Mucosa of rectum (tissue), 2 donors: ENCODE data around the gene SAMD3.
A peak's percentile ranks its signal among the peaks of the same experiment; 100 is the strongest.
"Not testable (repeated sequence)": the region's sequence is repeated elsewhere in the genome, so short reads cannot be mapped to it uniquely, and the experiment has no call there.

Source experiments
- H3K27ac ChIP-seq, 2 donors: one replicate each; pipeline ENCODE4 v1.7.0; 2013; ENCODE audit warnings: inconsistent platforms in 2 of 2, low read depth in 2 of 2, low read length in 2 of 2
- H3K27me3 ChIP-seq, 2 donors: one replicate each; pipeline ENCODE4 v1.7.0; 2013; ENCODE audit warnings: low read length in 2 of 2; ENCODE audit not compliant: control insufficient read depth in 2 of 2, insufficient read depth in 2 of 2
- H3K36me3 ChIP-seq, 2 donors: one replicate each; pipeline ENCODE4 v1.7.0; 2013; ENCODE audit warnings: low read length in 2 of 2; ENCODE audit not compliant: control insufficient read depth in 2 of 2, insufficient read depth in 2 of 2
- H3K4me1 ChIP-seq, 2 donors: one replicate each; pipeline ENCODE4 v1.7.0; 2013; ENCODE audit warnings: low read length in 2 of 2, mild to moderate bottlenecking in 1 of 2; ENCODE audit not compliant: control insufficient read depth in 2 of 2, insufficient read depth in 2 of 2
- H3K4me3 ChIP-seq, 2 donors: one replicate each; pipeline ENCODE4 v1.7.0; 2013; ENCODE audit warnings: low read length in 2 of 2
- H3K9ac ChIP-seq, 2 donors: one replicate each; pipeline ENCODE4 v1.7.0; 2013; ENCODE audit warnings: low read length in 2 of 2, low read depth in 1 of 2, mild to moderate bottlenecking in 1 of 2
- H3K9me3 ChIP-seq, 2 donors: one replicate each; pipeline ENCODE4 v1.7.0; 2013; ENCODE audit warnings: low read length in 2 of 2; ENCODE audit not compliant: control insufficient read depth in 2 of 2
- donor health status: healthy.
- donor health status: Normal muscosa, but diverticular disease.

Gene SAMD3

DNA sequence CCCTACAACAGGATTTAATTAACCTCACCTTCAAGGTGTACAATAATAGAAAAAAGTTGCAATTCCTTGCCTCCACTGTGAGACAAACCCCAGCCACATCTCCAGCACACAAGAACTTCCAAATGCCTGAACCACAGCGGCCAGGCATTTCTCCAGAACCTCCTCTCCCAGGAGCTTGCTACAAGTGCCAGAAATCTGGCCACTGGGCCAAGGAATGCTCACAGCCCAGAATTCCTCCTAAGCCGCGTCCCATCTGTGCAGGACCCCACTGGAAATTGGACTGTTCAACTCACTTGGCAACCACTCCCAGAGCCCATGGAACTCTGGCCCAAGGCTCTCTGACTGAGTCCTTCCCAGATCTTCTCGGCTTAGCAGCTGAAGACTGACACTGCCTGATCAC lies 28.3 kb downstream of the SAMD3 start:
- not testable (repeated sequence) for H3K9me3 ChIP-seq, H3K27me3 ChIP-seq, H3K27ac ChIP-seq, H3K4me1 ChIP-seq, H3K36me3 ChIP-seq, H3K4me3 ChIP-seq, H3K9ac ChIP-seq

DNA sequence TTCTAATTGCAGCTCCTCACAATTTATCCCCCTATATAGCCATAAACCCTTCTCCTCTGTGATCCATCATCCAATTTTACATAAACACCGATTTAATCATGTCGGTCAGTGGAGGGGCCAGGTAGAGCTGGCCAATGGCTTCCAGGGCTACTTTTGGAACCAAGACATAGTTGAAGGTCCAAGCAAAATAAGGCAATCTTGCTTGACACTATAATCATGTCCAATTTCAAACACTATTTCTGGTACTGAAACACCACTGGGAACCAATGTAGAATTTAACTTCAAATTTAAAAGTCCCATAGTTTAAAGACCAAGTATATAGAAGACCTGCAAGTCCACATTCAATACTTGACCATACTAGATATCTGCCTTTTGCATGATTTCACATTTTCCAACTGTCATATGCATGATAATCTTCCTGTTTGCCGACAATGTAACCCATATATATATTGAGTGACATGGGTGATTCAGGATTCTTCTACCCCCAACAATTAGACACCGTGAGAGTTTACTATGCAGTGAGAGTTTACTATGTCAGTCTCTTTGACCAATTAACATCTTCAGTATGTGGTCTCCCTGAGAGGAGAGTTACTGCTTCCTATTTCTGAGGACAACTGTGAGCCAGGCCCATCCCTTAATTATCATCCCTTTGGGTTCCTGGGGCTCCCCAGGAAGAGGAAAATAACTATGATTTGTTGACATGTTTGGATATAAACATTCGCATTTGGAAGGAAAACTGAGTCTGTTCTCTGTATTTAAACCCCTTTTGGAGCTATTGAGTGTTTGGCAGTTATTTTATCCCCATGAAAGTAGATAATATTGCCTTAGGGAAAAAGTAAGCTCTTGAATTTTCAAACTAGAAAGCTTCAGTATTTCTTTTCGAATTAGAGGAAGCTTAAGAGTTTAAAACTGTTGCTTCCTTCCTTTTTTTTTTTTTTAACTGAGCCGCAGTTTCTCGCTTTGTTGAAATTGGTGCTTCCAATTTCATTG lies 31.8 kb downstream of the SAMD3 start:
- Histone ChIP-seq H3K27me3 (no peaks in the 10 kb centered on the region), H3K36me3 (no peaks in the 10 kb centered on the region), H3K4me1 (peaks cover 0 to 5% of the 10 kb centered on the region in 2 donors), H3K9me3 (no peaks in the 10 kb centered on the region), H3K4me3 (no peak overlapping the region), H3K27ac (no peak overlapping the region), H3K9ac (no peak overlapping the region)

DNA sequence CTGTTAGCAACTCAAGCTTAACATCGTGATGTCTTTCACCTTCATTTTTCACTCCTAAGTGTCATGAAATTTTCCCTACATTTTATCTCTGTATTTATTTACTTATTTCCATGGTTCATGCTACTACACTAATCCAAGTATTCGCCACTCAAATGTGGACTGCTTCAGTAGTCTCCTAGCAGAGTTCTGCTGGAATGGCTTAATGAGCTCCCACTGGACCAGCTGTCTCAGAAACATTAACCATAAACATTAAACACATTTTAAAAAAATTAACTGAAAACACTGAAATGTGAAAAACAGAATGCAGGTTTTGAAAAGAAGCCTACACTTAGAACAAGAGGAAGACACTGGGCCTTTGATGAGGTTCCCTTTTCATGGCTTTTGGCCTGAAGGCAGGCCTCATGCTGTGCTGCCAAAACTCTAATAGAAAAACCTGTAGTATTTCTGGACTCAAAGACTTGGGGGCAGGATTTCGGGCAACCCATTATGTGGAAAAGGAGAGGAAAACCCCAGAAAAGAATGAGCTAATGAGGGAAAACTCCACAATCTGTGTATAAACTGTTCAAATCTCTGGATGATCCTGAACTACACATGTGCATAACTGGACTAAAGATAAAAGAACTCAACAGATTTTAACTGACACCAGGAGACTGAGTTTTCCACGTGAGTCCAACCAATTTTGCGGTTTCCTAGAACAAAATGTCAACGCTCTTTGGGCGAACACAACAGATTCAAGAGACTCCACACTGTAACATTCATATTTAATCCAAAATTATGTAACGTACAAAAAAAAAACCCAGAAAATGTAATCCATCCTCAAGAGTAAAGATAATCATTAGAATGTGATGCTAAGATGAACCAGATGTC lies 33.0 kb downstream of the SAMD3 start:
- Histone ChIP-seq H3K27me3 (no peaks in the 10 kb centered on the region), H3K36me3 (no peaks in the 10 kb centered on the region), H3K4me1 (peaks cover 0 to 5% of the 10 kb centered on the region in 2 donors), H3K4me3 (no peak overlapping the region), H3K9ac (no peak overlapping the region), H3K27ac (no peak overlapping the region), H3K9me3 (no peaks in the 10 kb centered on the region)

DNA sequence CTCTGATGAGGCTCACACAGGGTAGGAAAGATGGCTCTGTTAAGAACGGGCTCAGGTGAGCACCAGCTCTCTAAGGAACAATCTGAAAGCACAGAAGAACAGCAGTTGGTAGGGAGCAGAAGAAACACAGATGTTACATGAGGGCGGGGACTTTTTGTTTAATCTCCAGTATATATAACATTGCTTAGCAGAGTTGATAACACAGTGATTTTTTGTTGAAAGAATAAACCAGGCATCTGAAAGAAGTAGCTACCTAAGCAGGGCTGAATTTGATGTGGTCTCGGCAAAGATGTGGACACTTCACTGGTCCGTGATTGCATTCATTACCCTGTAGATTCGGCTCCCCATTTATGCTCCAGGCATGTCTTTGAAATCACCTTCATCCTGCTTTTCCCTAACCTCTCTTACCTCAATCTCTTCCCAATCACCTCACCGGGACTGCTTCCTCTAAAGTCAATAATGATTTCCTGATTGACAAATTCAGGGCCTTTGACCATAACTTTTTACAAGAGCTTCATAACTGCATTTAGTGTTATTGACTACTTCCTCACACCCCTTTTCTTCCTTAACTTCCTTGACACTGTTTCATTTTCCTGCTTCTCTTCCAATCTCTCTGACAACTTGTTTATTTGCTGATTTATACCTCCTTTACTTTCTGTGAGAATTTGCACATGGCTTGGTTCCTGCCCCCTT lies 34.4 kb downstream of the SAMD3 start:
- H3K36me3 ChIP-seq = no peaks in the 10 kb centered on the region
- no peak overlapping the region for H3K27ac ChIP-seq
- no peaks in the 10 kb centered on the region for H3K27me3 ChIP-seq
- H3K9me3 ChIP-seq = no peaks in the 10 kb centered on the region
- H3K4me1 ChIP-seq = peaks cover 0 to 5% of the 10 kb centered on the region in 2 donors
- no peak overlapping the region for H3K4me3 ChIP-seq
- H3K9ac ChIP-seq = peak overlapping the region in 1 of 2 donors; percentile 2

DNA sequence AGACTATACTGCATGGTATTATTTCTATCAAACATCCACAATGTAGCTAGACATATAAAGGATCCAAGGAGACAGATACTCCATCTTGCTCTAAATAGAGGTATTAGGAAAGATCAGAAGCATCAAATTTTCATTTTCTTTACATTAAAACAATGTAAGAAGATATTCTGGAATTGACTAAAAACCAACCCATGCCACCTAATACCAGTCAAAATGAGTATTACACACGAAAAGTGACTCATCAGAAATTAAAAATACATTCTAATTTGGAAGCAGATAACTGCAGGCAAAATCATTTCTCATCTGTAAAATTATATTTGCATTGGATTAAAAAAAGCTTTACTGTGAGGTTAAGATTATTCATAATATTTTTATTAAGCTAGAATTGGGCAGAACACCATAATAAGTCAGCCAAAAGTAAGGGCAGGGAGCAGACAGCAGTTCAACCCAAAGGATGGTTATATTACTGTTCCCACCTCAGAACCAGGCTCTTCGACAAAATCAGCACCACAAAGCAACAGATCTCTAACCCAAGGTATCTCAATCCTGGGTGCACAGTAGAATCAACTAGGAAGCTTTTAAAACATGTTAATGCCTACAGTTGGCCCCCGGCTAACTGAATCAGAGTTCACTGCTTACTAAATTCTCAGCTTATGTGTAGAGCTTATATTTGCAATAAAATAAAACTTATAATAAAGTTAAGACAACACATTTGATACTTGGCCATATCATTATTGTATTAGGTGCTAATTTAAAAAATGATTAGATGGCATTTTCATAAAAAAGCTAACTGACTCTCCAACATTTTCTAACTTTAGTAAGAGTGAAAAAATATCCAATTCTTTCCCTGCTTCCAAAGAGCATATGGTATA lies 35.2 kb downstream of the SAMD3 start:
- Histone ChIP-seq H3K4me1 (peaks cover 0 to 5% of the 10 kb centered on the region in 2 donors), H3K4me3 (no peak overlapping the region), H3K9ac (no peak overlapping the region), H3K27me3 (no peaks in the 10 kb centered on the region), H3K9me3 (no peaks in the 10 kb centered on the region), H3K27ac (no peak overlapping the region), H3K36me3 (no peaks in the 10 kb centered on the region)

DNA sequence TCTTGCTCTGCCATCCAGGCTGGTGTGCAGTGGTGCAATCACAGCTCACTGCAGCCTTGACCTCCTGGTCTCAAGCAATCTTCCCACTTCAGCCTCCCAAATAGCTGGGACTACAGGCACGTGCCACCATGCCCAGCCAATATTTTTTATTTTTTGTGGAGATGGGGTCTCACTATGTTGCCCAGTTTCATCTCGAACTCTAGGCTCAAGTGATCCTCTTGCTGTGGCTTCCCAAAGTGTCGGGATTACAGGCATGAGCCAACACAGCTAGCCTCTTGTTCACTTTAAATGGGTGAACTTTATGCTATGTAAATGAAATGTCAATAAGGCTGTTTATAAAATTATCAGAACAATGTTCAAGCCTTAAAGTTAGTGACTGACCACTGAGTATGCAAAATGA lies 37.1 kb downstream of the SAMD3 start:
- no peaks in the 10 kb centered on the region for H3K27me3 ChIP-seq
- H3K4me1 ChIP-seq = peaks cover 0 to 5% of the 10 kb centered on the region in 2 donors
- H3K4me3 ChIP-seq = no peak overlapping the region
- no peak overlapping the region for H3K9ac ChIP-seq
- no peaks in the 10 kb centered on the region for H3K9me3 ChIP-seq
- no peaks in the 10 kb centered on the region for H3K36me3 ChIP-seq
- no peak overlapping the region for H3K27ac ChIP-seq

DNA sequence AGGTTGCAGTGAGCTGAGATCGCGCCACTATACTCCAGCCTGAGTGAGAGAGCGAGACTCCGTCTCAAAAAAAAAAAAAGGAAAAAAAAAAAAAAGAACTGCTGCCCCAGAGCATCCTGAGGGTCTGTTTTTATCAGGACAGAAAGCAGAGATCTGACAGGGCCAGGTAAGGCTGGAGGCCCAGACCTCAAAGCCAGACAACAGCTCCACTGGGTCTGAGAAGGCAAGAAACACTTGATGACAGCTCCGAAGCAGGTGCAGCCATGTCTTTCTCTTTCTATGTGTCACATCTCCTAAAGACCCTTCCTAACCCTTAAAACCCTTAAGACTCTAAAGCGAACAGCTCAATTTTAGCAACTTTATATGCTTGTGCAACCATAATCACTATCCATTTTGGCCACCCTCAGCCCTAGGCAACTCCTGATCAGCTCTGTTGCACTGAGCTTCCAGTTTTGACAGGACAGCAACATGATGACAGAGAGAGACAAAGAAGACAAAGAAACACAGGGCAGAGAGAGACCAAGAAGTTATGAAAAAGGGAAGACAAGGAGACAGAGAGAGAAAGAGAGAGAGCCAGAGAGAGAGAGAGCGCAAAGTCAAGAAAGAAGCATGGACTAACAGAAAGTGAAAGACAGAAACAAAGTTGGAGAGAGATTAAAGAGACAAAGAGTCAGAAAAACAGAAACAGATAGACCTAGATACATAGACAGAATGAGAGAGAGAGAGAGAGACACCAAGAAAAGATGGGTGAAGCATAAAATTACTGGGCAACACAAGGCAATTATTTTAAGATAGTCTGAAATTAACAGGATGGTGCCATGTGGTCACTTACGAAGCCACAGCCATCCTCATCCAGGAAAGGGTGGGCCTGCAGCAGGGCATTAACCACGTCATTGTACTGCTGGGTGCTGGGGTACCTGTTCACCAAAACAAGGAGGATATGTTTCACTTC lies 39.2 kb downstream of the SAMD3 start:
- H3K27ac ChIP-seq = no peak overlapping the region
- H3K36me3 ChIP-seq = no peaks in the 10 kb centered on the region
- H3K4me1 ChIP-seq = peaks cover 0 to 4% of the 10 kb centered on the region in 2 donors
- no peak overlapping the region for H3K9ac ChIP-seq
- no peaks in the 10 kb centered on the region for H3K9me3 ChIP-seq
- no peak overlapping the region for H3K4me3 ChIP-seq
- H3K27me3 ChIP-seq = no peaks in the 10 kb centered on the region

DNA sequence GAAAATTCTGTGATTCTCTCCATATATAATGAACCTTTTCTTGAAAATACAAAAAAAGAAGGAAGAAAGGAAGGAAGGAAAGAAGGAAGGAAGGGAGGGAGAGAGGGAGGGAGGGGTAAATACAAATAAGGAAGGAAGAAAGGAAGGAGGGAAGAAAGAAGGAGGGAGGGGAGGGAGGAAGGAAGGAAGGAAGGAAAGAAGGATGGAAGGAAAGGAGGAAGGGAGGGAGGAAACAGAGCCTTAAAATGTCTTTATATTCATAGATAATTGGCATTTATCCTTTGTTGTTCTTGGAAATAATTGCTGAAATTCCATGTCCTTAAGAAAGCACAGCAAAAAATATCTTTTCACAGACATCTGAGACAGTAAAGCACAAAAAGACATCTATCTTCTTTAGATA lies 40.3 kb downstream of the SAMD3 start:
- no peaks in the 10 kb centered on the region for H3K36me3 ChIP-seq
- H3K27me3 ChIP-seq = no peaks in the 10 kb centered on the region
- H3K9me3 ChIP-seq = no peaks in the 10 kb centered on the region
- H3K27ac ChIP-seq = no peak overlapping the region
- no peaks in the 10 kb centered on the region for H3K4me1 ChIP-seq
- H3K9ac ChIP-seq = no peak overlapping the region
- no peak overlapping the region for H3K4me3 ChIP-seq
